A673 (cell line): Measurements from ENCODE around the gene TBC1D5. TPM values are rescaled to one million over a fixed set of nuclear protein-coding genes. Genes with fewer than 3 reads are reported as not detected.
"Not testable (repeated sequence)": the region's sequence is repeated elsewhere in the genome, so short reads cannot be mapped to it uniquely, and the experiment has no call there.

Source experiments
- BruUV-seq: library from RNA; stranded (reverse); fragments of 400-500 nt; replicated peaks from 2 replicates; lab custom pipeline; 2021; lab: Mats Ljungman, UMichigan
- CTCF ChIA-PET: fragments of 300-600 bp; sonication (Branson Sonifier 250); formaldehyde crosslinking; loops from one replicate; lab custom pipeline; 2022; ENCODE audit warnings: antibody characterized with exemption; lab: Charles Lee
- POLR2A ChIA-PET: fragments of 300-600 bp; sonication (Branson Sonifier 250); formaldehyde crosslinking; loops from one replicate; lab custom pipeline; 2022; ENCODE audit warnings: antibody characterized with exemption; ENCODE audit not compliant: low non-redundant PET; lab: Charles Lee
- DNase-seq: peaks from one replicate; pipeline ENCODE4 v3.0.0-alpha.2; 2015; ENCODE audit warnings: low spot score
- H3K27ac ChIP-seq: fragments of 200-600 bp; sonication (generic); 2 replicates; pipeline ENCODE4 v1.5.1; 2016; ENCODE audit warnings: mixed run types, low read depth, mild to moderate bottlenecking, mixed read lengths, antibody characterized with exemption, low read length; ENCODE audit not compliant: poor library complexity, severe bottlenecking
- H3K27me3 ChIP-seq: fragments of 200-600 bp; sonication (generic); replicated peaks from 2 replicates; pipeline ENCODE4 v1.6.1; 2017; ENCODE audit warnings: mixed run types, low read depth, mild to moderate bottlenecking, mixed read lengths, antibody characterized with exemption, low read length; ENCODE audit not compliant: insufficient read depth, poor library complexity
- H3K36me3 ChIP-seq: fragments of 200-600 bp; sonication (generic); 2 replicates; pipeline ENCODE4 v1.6.1; 2016; ENCODE audit warnings: mixed run types, mild to moderate bottlenecking, mixed read lengths, antibody characterized with exemption, low read length; ENCODE audit not compliant: insufficient read depth, poor library complexity, severe bottlenecking
- H3K4me1 ChIP-seq: fragments of 200-600 bp; sonication (generic); 2 replicates; pipeline ENCODE4 v1.6.1; 2017; ENCODE audit warnings: mixed run types, mild to moderate bottlenecking, mixed read lengths, antibody characterized with exemption, low read length; ENCODE audit not compliant: insufficient read depth, poor library complexity, severe bottlenecking
- H3K4me3 ChIP-seq: fragments of 200-600 bp; sonication (generic); 2 replicates; pipeline ENCODE4 v1.5.1; 2016; ENCODE audit warnings: low read depth, mixed run types, mild to moderate bottlenecking, mixed read lengths, low read length; ENCODE audit not compliant: poor library complexity, severe bottlenecking
- H3K9me3 ChIP-seq: fragments of 200-600 bp; sonication (generic); 2 replicates; pipeline ENCODE4 v1.6.1; 2016; ENCODE audit warnings: mixed run types, low read depth, mild to moderate bottlenecking, mixed read lengths, antibody characterized with exemption, low read length; ENCODE audit not compliant: poor library complexity, severe bottlenecking
- EZH2 ChIP-seq: fragments of 200-600 bp; sonication (generic); IDR thresholded peaks from 2 replicates; pipeline ENCODE4 v1.6.1; 2017; ENCODE audit warnings: borderline replicate concordance, low read depth, mild to moderate bottlenecking, mixed read lengths, antibody characterized with exemption, low read length; ENCODE audit not compliant: poor library complexity, severe bottlenecking
- intact Hi-C: fragments of 100-400 bp; cut with micrococcal nuclease; formaldehyde crosslinking; loops from one replicate; pipeline ENCODE4 v1.10.0; 2022; ENCODE audit not compliant: unreplicated experiment
- total RNA-seq: library from RNA; stranded (reverse); gene quantifications from 2 replicates; pipeline ENCODE4 v1.2.3, GENCODE V29; 2021
- TF ChIP-seq, protein P1 (sequence below): fragments of 300-800, 200-600 bp; sonication (generic); conservative IDR thresholded peaks from 2 replicates; pipeline ENCODE4 v1.5.1; 2017; ENCODE audit warnings: low read depth, mild to moderate bottlenecking, antibody characterized with exemption, low read length, moderate library complexity, mixed read lengths

The TBC1D5 gene
- total RNA-seq, 1 experiment from 2014 or later: 40.7 TPM

DNA sequence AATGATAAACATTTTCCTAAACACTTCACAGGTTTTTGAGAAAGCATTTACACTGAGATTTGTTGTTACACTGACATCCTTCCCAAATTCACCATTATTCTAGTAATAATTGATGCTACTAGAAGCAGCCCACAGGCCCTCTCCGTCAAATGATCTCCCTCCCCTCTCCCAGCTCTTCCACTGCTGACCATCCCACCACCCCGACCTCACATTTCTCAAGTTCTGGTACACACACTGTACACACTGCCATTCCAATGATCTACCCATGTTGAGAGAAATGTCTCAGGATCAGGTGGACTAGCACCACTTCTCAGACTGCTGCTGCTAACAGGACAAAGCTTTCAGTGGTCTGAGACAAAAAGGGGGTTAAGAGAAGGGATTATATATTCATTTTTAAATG, 3.5 kb downstream of the TBC1D5 start:
- CTCF ChIA-PET: no interaction called here
- H3K27ac ChIP-seq: no peak overlapping the region
- no TSS peak for BruUV-seq

DNA sequence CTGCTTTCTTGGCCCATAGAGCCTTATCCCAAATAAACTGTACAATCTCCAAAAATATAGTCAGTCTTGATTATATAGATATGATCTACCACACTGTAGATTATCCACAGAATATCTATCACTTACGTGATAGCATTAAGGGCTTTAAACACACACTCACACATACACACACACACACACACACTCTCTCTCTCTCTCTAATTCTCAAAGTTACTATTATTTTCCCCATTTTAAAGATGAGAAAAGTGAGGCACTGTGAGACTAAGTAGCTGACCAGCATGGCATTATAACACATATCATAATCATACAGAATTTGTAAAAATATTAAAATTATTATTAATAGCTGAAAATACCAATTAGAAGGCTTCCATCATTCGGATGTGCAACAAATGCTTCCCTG, 4.2 kb downstream of the TBC1D5 start:
- peaks cover 19% of the 10 kb centered on the region for H3K4me1 ChIP-seq

More for the DNA sequence above, 3.5 kb downstream of the TBC1D5 start:
- no peaks in the 10 kb centered on the region for H3K9me3 ChIP-seq
- TF ChIP-seq EZH2: no peak
- TF ChIP-seq, protein P1, sequence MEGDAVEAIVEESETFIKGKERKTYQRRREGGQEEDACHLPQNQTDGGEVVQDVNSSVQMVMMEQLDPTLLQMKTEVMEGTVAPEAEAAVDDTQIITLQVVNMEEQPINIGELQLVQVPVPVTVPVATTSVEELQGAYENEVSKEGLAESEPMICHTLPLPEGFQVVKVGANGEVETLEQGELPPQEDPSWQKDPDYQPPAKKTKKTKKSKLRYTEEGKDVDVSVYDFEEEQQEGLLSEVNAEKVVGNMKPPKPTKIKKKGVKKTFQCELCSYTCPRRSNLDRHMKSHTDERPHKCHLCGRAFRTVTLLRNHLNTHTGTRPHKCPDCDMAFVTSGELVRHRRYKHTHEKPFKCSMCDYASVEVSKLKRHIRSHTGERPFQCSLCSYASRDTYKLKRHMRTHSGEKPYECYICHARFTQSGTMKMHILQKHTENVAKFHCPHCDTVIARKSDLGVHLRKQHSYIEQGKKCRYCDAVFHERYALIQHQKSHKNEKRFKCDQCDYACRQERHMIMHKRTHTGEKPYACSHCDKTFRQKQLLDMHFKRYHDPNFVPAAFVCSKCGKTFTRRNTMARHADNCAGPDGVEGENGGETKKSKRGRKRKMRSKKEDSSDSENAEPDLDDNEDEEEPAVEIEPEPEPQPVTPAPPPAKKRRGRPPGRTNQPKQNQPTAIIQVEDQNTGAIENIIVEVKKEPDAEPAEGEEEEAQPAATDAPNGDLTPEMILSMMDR: no peak
- no peak for DNase-seq
- no peak overlapping the region for H3K4me3 ChIP-seq
- no peaks in the 10 kb centered on the region for H3K36me3 ChIP-seq
- no peaks in the 10 kb centered on the region for H3K27me3 ChIP-seq
- intact Hi-C loops: no loop called here
- POLR2A ChIA-PET: no interaction called here
- peaks cover 23% of the 10 kb centered on the region for H3K4me1 ChIP-seq

DNA sequence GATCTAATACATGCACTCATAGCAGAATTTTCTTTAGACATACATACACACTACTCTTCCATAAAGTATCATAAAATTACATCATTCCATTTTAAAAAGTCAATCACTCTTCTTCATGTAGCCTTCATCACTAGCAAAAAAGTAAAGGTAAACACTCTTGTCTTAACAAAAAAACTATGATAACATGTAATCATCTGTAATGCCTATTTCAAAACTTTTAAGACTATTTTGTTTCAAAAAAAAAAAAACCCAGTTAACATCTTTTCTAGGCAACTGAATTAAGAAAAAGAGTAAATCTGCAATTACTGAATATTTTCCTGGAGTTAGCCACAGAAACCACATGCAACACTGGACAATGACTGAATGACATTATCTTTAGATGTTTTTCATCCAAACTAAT, 4.8 kb downstream of the TBC1D5 start:
- Histone ChIP-seq H3K27ac (no peak overlapping the region), H3K4me1 (peaks cover 16% of the 10 kb centered on the region), H3K4me3 (no peak overlapping the region), H3K36me3 (no peaks in the 10 kb centered on the region), H3K27me3 (no peaks in the 10 kb centered on the region), H3K9me3 (no peaks in the 10 kb centered on the region)
- intact Hi-C loops: no loop called here
- ChIA-PET CTCF (no interaction called here), POLR2A (no interaction called here)
- no TSS peak for BruUV-seq
- TF ChIP-seq, protein P1: no peak
- no peak for TF ChIP-seq EZH2
- DNase-seq: no peak

More for the DNA sequence above, 4.2 kb downstream of the TBC1D5 start:
- intact Hi-C loops: no loop called here
- no peaks in the 10 kb centered on the region for H3K36me3 ChIP-seq
- ChIA-PET CTCF (interaction anchor here (0.6 kb wide), 1 partner anchor 476 kb away, joined by 6 read pairs; no protein-coding TSS in a partner anchor), POLR2A (no interaction called here)
- no peaks in the 10 kb centered on the region for H3K27me3 ChIP-seq
- BruUV-seq: no TSS peak
- no peak overlapping the region for H3K27ac ChIP-seq
- H3K9me3 ChIP-seq: no peaks in the 10 kb centered on the region
- no peak for DNase-seq
- no peak overlapping the region for H3K4me3 ChIP-seq
- no peak for TF ChIP-seq EZH2
- TF ChIP-seq, protein P1: no peak

DNA sequence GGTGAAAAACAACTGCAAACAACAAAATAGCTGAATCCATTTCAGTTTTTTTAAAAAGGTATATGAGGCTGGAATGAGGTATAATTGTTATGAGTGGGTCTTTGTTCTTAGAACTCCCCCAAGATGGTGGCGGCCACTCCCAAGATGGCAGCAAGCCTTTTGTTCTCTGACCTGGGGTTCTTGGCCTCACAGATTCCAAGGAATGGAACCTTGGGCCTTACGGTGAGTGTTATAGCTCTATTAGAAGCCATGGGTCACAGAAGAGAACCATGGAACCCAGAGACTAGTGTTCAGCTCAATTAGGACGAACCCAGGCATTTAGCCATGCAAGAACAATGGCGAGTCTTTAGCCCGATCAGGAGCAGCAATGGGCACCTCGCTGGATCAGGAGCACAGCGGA, 7.1 kb downstream of the TBC1D5 start:
- POLR2A ChIA-PET, BruUV-seq, H3K27me3 ChIP-seq, H3K4me1 ChIP-seq, H3K27ac ChIP-seq, CTCF ChIA-PET, H3K9me3 ChIP-seq, H3K36me3 ChIP-seq, DNase-seq, intact Hi-C loops, H3K4me3 ChIP-seq: not testable (repeated sequence)
